Kidney epithelial cell (primary cell): ENCODE measurements around the gene MRM3. TPM values are rescaled to one million over a fixed set of nuclear protein-coding genes. Genes with fewer than 3 reads are reported as not detected.

Experiments
- DNase-seq: peaks from one replicate; pipeline ENCODE4 v3.0.0-alpha.2; 2010; ENCODE audit warnings: low read depth
- H3K27me3 ChIP-seq: 2 replicates; pipeline ENCODE4 v1.6.0; 2011; ENCODE audit warnings: low read length; ENCODE audit not compliant: control insufficient read depth, insufficient read depth
- H3K36me3 ChIP-seq: 2 replicates; pipeline ENCODE4 v1.5.1; 2011; ENCODE audit warnings: low read length; ENCODE audit not compliant: control insufficient read depth, insufficient read depth
- H3K4me3 ChIP-seq: 2 replicates; pipeline ENCODE4 v1.5.1; 2011; ENCODE audit warnings: low read depth, mild to moderate bottlenecking, control low read depth, low read length
- total RNA-seq: library from RNA; depleted of rRNA; stranded (reverse); fragments of >200 nt; gene quantifications from 2 replicates; pipeline ENCODE4 v1.2.3, GENCODE V29; 2015
- TF ChIP-seq, protein P1 (sequence below): IDR thresholded peaks from 2 replicates; pipeline ENCODE4 v1.5.1; 2011; ENCODE audit warnings: mild to moderate bottlenecking, moderate library complexity, low read length, control low read depth, inconsistent platforms; ENCODE audit not compliant: insufficient read depth, poor library complexity, severe bottlenecking

The MRM3 gene
- total RNA-seq, 1 donor from 2014 or later: 28.0 TPM

DNA sequence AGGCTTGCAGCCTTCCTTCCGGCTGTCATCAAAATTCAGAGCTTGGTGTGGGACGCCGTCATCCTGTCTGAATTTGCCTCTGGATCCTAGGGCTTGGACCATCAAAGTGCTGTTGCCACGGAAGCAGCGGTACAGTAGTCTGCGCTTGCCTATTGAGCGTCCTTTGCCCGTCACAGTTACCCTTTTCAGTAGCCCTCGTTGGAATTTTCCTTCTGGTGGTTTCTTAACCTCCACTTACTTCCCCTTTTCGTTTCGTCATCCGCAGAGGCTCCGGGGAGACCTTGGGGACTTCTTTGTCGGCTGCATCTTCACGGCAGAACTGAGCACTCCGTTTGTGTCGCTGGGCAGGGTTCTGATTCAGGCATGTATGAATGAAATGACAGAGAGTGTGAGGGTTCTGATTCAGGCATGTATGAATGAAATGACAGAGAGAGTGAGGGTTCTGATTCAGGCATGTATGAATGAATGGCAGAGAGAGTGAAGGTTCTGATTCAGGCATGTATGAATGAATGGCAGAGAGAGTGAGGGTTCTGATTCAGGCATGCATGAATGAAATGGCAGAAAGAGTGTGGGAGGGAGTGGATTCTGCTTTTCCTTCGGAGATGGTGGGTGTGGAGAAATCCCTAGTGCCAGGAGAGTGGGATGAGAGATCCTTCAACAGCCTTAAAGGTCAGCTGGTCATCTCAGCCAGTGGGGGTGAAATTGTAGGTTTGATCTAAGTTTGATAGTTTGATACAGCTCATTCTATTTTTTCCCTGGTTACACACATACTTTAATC, 41.7 kb upstream of the MRM3 start:
- Histone ChIP-seq H3K4me3 (no peak overlapping the region), H3K36me3 (peaks cover 4% of the 10 kb centered on the region), H3K27me3 (no peaks in the 10 kb centered on the region)
- TF ChIP-seq, protein P1, sequence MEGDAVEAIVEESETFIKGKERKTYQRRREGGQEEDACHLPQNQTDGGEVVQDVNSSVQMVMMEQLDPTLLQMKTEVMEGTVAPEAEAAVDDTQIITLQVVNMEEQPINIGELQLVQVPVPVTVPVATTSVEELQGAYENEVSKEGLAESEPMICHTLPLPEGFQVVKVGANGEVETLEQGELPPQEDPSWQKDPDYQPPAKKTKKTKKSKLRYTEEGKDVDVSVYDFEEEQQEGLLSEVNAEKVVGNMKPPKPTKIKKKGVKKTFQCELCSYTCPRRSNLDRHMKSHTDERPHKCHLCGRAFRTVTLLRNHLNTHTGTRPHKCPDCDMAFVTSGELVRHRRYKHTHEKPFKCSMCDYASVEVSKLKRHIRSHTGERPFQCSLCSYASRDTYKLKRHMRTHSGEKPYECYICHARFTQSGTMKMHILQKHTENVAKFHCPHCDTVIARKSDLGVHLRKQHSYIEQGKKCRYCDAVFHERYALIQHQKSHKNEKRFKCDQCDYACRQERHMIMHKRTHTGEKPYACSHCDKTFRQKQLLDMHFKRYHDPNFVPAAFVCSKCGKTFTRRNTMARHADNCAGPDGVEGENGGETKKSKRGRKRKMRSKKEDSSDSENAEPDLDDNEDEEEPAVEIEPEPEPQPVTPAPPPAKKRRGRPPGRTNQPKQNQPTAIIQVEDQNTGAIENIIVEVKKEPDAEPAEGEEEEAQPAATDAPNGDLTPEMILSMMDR: no peak
- DNase-seq: no peak

DNA sequence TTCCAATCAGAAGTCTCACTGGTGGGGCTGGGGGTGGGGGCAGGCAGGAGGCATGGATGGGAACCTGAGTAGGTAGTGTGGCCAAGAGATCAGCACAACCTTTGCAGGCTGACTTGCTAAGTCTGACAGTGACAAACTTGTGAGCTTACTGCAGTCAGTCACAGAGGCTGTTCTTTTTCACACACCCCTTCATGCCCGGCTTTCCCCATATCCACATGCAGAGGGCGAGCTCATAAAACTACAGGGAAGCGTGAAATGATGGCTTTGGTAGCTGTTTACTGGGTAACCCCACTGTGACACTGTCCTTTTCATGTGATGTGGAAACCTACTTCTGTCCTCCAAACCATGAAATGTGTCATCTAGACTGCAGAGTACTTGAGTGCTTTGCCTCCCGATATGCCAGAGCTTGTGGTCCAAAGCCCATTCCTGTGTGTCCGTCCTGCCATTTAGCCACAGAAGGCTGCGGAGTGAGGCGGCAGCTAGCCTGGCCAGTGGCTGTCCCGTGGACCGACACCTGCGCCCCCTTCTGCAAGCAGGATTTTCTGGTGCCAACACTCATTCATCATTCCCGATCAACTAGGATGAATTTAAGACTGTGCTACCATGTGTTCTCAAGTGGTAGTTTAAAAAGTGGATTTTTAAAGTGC, 39.9 kb upstream of the MRM3 start:
- Histone ChIP-seq H3K27me3 (no peaks in the 10 kb centered on the region), H3K4me3 (no peak overlapping the region), H3K36me3 (peaks cover 8% of the 10 kb centered on the region)
- no peak for DNase-seq
- TF ChIP-seq, protein P1: no peak

DNA sequence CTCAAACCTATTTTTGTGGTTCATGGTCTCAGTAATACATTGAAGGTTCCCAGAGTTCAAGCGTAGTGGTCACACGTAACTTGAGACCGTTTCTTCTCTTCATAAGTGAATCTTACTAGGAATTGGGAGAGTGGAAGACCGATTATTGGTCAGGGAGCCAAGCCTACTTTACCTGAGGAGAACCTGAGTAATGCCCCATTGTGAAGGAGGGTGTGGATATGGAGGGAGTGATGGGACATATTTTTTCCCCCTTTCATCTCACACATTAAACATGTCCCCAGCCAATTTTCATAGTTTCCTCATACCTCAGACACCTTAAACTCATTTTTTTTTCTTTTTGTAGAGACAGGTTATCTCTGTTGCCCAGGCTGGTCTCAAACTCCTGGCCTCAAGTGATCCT, 39.0 kb upstream of the MRM3 start:
- Histone ChIP-seq H3K36me3 (peaks cover 6% of the 10 kb centered on the region), H3K4me3 (no peak overlapping the region), H3K27me3 (no peaks in the 10 kb centered on the region)
- TF ChIP-seq, protein P1: no peak
- no peak for DNase-seq

DNA sequence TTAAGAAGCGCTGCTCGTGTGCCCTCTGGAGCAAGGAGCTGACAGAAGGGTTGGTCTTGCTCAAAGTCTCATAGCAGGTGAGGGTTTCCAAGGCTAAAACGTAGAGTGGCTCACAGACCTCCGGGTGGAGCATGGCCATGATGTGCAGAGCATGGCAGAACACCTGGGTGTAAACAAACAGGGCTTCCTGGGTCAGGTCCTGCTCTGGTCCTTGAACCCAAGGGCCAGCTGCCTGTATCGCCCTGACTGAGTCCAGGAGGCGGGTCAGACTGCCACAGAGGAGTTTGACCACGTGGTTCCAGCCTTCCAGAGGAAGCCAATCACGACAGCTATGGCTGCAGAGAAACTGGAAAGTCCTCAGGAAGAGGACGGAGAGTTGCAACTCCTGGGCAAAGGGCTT, 37.2 kb upstream of the MRM3 start:
- TF ChIP-seq, protein P1: no peak
- Histone ChIP-seq H3K36me3 (peaks cover 6% of the 10 kb centered on the region), H3K27me3 (no peaks in the 10 kb centered on the region), H3K4me3 (no peak overlapping the region)
- DNase-seq: no peak

DNA sequence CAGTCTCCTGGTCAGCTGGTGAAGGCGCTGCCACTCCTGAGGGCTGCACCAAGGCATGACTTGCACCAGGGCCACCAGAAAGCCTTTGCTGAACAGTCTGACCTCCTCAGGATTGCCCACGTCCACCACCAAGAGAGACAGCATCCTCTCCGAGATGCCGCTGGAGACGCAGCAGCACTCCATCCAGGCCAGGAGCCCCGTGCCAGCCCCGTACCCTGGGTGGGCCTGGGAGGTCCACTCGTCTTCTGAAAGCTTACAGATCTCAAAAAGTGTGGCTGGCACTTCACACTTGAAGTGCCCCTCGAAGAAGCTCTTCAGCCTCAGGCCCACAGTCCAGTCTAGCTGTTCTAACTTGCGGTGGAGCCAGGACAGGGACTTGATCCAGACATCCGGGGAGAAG, 36.7 kb upstream of the MRM3 start:
- H3K27me3 ChIP-seq: no peaks in the 10 kb centered on the region
- DNase-seq: no peak
- H3K4me3 ChIP-seq: no peak overlapping the region
- peaks cover 6% of the 10 kb centered on the region for H3K36me3 ChIP-seq
- TF ChIP-seq, protein P1: no peak

DNA sequence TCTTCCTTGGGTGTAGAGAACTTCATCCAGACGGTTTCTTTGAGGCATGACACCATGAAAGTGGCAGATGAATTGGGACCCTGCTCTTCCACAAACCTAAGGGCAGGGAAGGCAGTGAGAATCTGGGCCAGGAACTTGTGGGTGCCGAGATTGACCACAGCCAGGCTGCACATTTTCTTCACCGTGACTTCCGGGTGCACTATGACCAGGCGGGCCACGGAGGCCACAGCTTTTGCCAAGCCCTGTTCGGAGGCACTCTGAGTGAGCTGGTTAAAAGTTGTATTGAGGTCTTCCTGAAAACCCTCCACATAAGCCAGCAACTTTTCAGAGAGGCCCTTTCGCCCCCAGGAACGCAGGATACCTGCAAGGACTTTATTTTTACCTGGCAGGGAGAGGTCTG, 36.0 kb upstream of the MRM3 start:
- Histone ChIP-seq H3K36me3 (peaks cover 6% of the 10 kb centered on the region), H3K4me3 (no peak overlapping the region), H3K27me3 (no peaks in the 10 kb centered on the region)
- no peak for DNase-seq
- TF ChIP-seq, protein P1: no peak
